GM18868 (cell line): ENCODE data around the gene METTL18.
"Not testable (repeated sequence)": the region's sequence is repeated elsewhere in the genome, so short reads cannot be mapped to it uniquely, and the experiment has no call there.

Experiments used
- ATAC-seq: cut with Tn5 transposase; IDR thresholded peaks from one replicate; pipeline ENCODE4 v1.9.1; 2021; ENCODE audit warnings: mild to moderate bottlenecking, moderate library complexity; ENCODE audit not compliant: unreplicated experiment

The METTL18 gene

DNA sequence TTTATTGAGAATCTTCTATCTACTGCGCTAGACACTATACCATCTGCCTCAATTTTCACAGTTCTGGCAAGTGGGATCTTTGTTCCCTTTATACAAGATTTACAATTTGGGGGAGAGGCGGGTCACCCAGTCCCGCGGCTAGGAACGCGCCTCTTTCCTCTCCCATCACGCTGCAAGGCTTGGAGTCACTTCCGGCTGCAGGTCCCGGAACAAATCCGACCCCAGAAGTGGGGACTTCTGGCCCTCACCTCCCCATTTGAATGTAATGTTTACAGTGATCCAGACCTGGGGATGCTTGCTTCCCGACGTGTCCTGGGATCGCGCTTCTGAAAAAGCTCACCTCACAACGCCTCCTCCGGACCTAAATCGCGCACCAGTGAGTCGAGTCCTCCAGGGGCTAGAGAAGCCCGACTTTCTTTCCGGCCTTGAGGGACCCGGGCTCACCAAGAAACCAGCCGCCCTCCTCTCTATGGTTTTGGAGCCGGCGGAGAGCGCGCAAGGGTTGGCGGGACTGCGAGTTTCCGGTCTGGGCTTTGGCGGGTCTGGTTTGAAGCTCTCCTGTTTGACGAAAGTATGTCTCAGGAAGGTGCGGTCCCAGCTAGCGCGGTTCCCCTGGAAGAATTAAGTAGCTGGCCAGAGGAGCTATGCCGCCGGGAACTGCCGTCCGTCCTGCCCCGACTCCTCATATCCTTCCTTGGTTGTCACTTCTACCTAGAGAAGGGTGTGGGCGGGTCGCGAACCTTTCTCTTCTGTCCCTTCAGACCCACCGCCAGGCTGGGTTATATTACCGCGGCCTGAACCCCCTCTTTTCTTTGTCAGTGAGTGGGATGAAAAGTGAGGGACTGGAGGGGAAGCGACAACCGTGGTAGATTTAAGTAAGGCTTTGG lies at the start of gene METTL18:
METTL18 (minus strand) TSS at position 378 of the 887 bp plus-strand sequence. CDS start 1,212 bp downstream, outside the sequence.
- peak; percentile 93 for ATAC-seq

- ATAC-seq = no peak
Measured at GRCh38 chr1:169838942-169839341, 44.2 kb upstream of the METTL18 start.

DNA sequence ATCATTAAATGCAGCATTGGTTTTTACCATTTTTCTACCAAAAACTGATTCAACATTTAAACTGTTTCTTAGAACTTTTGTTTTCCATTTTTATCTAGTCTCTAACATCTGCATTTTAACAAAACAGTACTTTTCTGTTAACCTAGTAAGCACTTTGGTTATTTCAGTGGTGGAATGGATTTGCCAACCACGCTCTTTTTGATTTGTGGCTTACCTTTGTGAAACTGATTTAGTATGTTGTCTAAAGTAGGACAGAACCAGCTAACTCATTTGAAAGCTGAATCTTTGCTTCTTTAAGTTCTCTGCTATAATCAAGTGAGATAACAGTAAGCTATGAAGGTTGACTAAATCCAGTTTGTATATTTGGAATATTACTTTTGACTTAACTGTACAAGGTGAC lies 41.5 kb upstream of the METTL18 start:
- ATAC-seq = no peak

GRCh38 chr1:169835647-169836046 lies 40.9 kb upstream of the METTL18 start:
- no peak for ATAC-seq

DNA sequence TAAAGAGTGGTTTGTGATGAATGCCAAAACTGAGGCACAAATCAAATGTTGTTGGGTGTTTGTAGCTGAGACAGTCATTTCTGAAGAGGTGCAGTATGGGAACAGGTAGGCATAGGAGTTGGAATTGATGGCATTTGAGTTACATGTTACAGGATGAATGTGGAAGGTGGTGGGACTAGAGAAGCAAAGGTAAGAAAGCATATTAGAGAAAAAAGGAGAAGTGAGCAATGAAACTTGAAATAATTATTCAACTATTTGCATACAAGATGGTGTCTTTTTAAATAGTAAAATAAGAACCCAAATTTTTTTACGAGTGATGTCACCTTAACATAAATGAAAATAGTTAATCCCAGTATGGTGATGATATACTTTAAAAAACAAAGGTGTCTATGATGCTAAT lies 40.2 kb upstream of the METTL18 start:
- ATAC-seq = no peak

GRCh38 chr1:169833179-169833901 lies 38.6 kb upstream of the METTL18 start:
- no peak for ATAC-seq

GRCh38 chr1:169829671-169830070 lies 35.0 kb upstream of the METTL18 start:
- ATAC-seq = no peak

DNA sequence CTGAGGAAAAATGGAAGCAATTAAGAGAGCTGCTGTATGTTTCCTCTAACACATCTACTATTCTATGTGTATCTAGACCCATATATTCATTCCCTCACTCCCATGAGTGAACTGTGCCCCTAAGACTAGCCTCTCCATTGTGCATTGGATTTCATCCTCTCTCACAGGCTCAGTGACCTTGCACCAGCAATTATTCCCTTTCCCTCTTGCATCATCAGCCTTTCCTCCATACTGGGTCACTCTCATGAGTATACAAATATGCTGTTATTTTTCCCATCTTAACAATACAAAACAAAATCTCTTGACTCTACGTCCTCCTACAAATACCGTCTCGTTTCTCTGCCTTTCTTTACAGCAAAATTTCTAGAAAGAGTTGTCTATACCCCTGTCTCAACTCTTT lies 29.4 kb upstream of the METTL18 start:
- no peak for ATAC-seq

- no peak for ATAC-seq
Measured at GRCh38 chr1:169821500-169821899, 26.8 kb upstream of the METTL18 start.

DNA sequence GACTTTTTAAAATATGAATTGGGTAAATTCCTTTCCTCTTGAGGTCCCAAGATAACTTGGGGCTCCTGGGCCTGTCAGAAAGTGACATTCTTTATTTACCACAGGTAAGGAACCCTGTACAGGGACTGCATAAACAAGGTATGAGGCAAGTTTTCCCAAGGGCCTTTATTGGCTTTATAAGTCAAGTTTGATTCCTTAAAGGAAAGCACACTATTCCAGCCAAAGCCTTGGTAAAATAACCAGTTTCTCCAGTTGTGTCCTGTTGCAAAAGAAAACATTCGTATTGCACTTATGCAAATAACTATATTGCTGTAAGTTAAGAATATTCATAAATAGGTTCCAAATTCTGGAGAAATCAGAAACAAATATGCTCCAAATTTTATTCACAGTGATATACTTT lies 21.9 kb upstream of the METTL18 start:
- ATAC-seq = no peak

DNA sequence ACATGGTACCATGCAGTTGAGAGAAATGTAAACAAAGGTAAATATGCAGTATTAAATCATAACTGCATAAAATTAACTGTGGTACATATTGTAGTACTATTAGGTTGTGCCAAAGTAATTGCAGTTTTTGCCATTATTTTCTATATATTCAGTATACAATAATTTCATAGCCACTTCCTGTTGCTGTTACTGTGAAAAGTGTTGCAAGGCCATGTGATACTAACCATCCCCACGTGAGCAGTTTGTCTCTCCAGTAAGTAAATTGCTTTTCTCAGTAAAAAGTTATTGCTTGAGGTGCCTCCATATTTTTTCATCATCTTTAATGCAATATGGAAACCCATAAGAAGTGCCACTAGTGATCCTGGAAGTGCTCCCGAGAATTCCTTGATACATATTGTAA lies 19.6 kb upstream of the METTL18 start:
- no peak for ATAC-seq

GRCh38 chr1:169812131-169812530 lies 17.4 kb upstream of the METTL18 start:
- ATAC-seq = no peak

GRCh38 chr1:169811418-169812035 lies 16.8 kb upstream of the METTL18 start:
- not testable (repeated sequence) for ATAC-seq

DNA sequence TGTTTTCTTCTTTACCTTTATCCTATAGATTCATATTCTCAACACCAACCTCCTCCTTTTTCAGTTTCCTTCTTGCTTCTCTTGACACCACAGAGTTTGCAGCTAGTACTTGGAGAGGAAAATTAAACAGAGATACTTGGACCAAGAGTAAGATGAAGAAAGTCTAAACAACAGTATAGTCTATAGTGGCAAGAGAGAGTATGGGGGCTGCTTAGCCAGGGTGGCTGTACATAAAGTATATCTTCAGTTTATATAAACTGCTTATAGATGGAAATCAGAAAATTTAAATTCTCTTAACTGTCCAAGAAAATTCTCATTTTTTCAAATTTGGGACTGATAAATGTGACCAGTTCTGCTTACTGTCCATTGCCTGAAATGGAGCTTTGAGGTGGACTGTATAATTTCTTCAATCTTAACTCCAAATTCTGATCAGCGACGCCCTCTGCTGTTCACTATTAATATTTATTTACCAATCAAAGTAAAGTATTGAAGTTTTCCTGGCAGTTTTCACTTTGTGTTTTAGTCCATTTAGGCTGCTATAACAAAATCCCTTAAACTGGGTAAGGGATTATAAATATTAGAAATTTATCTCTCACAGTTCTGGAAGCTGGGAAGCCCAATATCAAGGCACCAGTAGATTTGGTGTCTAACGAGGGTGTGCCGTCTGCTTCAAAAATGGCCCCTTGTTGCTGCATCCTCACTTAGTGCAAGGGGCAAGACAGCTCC lies 14.8 kb upstream of the METTL18 start:
- peak; percentile 43 for ATAC-seq

DNA sequence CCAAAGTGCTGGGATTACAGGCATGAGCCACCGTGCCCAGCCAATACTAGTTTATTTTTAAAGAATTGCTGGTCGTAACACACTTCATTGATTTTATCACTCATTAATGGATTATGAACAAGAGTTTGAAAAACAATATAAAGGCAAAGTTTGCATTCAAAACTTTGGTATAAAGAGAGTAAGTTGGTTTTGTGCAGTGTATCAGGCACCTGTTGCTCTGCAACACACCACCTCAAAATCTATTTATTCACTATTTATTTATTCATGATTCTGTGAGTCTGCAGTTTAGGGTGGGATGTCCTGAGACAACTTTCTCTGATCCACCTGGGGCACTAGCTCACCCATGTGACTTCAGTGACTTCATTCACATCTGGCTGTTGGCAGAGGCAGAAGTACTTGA lies 10.2 kb upstream of the METTL18 start:
- no peak for ATAC-seq

DNA sequence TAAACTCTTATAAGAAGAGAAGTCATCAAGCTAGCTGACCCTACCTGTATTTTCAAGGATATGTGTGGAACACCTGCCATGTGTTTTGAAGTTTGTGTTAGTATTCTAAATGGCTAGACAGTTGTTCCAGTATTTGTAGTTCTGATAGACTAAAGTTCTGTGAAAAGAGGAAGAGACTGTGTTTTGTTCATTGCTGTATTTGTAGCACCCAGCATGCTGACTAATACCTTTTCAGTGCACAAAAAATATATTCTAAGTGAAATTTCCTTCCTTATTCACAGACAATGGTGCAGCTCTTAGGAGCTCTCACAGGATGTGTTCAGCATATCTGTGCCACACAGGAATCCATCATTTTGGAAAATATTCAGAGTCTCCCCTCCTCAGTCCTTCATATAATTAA lies 8.2 kb upstream of the METTL18 start:
- ATAC-seq = no peak

GRCh38 chr1:169797281-169797680 lies 2.6 kb upstream of the METTL18 start:
- no peak for ATAC-seq

DNA sequence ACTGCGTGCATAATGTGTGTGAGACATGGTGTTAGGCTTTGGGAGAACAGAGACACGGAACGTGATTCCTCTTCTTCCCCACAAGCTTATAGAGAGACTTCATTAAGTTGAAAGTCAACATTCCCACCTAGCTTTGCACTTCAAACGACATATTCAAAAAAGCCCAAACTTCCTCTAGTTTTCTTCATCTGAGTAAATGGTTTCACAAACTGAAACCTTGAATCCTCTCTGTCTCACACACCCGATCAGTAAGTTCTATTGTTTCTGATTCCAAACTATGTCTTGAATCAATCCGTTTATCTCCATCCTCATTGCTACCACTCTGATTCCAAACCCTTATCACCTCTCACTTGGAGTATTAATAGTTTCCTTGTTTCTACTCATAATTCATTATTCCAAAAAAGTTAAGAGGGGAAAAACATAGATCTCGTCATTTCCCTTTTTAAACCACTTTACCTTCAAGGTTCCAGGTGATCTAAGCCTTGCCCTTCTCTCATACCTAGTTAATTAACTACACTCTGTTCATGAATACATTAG lies 1.6 kb upstream of the METTL18 start:
- no peak for ATAC-seq

DNA sequence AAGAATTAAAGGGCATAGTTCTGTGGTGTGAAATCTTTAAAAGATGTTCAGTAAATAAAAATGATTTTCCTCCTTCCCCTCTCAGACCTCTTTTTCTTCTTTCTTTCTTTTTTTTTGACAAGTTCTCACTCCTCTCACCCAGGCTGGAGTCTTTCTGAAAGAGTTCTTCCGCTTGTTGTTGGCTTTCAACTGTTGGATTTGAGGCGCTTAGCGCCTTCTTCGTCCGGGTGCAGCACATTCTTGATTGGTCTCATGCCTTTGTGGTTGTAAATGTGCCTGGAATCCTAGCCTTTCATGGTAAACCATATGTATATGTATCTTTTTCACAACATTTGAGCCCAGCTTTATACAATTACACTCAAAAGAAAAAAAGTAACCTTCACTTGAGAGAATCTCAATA lies 980 bp upstream of the METTL18 start:
- no peak for ATAC-seq

- no peak for ATAC-seq
Measured at GRCh38 chr1:169793730-169794129, 977 bp downstream of the METTL18 start.

DNA sequence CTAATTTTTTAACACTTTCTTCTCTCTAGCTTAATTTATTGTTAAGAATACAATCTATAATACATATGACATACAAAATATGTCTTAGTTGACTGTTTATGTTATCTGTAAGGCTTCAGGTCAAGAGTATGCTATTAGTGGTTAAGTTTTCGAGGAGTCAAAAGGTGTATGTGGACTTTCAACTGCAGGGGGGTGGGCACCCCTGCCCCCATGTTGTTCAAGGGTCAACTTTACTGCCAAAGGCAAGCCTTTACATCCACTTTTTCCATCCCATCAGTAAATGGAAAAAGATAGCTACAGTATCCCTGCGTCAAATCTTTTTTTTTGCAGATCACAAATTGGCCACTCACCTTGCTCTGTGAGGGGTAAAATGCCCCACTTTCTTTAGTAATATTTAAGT lies 6.3 kb downstream of the METTL18 start:
- ATAC-seq = no peak
